ENCODE measurements around the gene KBTBD8. TPM values are rescaled to one million over a fixed set of nuclear protein-coding genes. Genes with fewer than 3 reads are reported as not detected.
A peak's percentile ranks its signal among the peaks of the same experiment; 100 is the strongest.

The KBTBD8 gene, protein sequence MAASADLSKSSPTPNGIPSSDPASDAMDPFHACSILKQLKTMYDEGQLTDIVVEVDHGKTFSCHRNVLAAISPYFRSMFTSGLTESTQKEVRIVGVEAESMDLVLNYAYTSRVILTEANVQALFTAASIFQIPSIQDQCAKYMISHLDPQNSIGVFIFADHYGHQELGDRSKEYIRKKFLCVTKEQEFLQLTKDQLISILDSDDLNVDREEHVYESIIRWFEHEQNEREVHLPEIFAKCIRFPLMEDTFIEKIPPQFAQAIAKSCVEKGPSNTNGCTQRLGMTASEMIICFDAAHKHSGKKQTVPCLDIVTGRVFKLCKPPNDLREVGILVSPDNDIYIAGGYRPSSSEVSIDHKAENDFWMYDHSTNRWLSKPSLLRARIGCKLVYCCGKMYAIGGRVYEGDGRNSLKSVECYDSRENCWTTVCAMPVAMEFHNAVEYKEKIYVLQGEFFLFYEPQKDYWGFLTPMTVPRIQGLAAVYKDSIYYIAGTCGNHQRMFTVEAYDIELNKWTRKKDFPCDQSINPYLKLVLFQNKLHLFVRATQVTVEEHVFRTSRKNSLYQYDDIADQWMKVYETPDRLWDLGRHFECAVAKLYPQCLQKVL
- 1 to 10 TPM in 1 of 4 donors, under 1 TPM in 3; 0.13 to 3.0 (median 0.65) TPM for total RNA-seq

DNA sequence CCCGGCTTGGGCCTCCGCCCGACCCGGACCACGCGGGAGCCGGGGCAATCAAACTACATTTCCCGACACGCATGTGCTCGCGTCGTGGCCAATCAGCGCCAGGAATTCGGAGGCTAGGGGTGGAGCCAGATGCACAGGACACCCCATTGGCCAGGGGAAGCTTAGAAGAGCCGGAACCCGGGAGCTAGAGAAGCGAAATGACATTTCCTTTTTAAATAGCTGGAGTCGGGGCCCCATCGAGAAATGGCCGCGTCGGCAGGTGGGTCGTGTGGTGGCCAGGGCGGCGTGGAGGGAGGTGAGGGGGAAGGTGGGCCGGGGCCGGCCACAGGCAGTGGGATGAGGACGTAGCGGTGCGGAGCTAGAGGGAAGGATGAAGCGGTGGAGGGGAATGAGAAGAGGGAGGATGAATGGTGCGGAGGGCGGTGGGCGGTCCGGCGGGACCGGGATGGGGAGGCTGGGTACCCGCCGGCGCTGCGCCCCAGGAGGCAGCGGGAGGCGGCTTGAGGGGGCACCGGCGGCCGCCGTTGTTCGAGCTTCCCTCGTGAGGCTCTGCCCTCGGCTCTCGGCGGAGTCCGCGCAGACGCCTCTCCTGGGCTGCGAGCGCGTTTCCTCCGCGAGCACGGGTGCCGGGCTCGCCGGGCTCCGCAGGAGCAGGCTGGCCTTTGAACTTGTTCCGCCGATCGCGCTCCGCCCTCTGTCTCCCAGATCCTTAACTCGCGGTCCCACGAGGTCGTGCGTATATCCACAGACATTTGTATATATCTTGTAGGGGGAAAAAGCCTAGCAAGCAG lies at the start of gene KBTBD8:
TSS of gene KBTBD8 (plus strand) at position 195 of the 791 bp plus-strand sequence. CDS start at position 244, 49 bp downstream.
- intact Hi-C loops (cut with DNase I; ENCODE audit: low total_unique reads): no loop called here
- peak within 1 kb of the TSS; percentile 88 for H3K4me3 ChIP-seq (ENCODE audit: low read depth, poor library complexity, severe bottlenecking)
- peak; percentile 98 to 99 for DNase-seq (ENCODE audit: low spot score in 2 of 2)
- TF ChIP-seq CTCF (IDR thresholded peaks at IDR 0.05): no peak
- no peak for TF ChIP-seq POLR2A (IDR thresholded peaks at IDR 0.05)
- 0 to 1% methylated on average over 73 to 75 of the region's 75 CpGs for WGBS, 2 donors

- intact Hi-C loops (cut with DNase I; ENCODE audit: low total_unique reads): no loop called here
- TF ChIP-seq POLR2A (IDR thresholded peaks at IDR 0.05) (no peak), CTCF (IDR thresholded peaks at IDR 0.05) (no peak)
- no peak overlapping the region for H3K4me3 ChIP-seq (ENCODE audit: low read depth, poor library complexity, severe bottlenecking)
- DNase-seq (ENCODE audit: low spot score in 2 of 2): no peak
- 87 to 94% methylated on average over 2 of the region's 2 CpGs for WGBS, 2 donors
These were observed 49.3 kb upstream of the KBTBD8 start for GRCh38 chr3:66948838-66949237.

GRCh38 chr3:66949898-66950297 lies 48.2 kb upstream of the KBTBD8 start:
- H3K4me3 ChIP-seq (ENCODE audit: low read depth, poor library complexity, severe bottlenecking): no peak overlapping the region
- no peak for DNase-seq (ENCODE audit: low spot score in 2 of 2)
- intact Hi-C loops (cut with DNase I; ENCODE audit: low total_unique reads): no loop called here
- 90 to 91% methylated on average over 3 of the region's 3 CpGs for WGBS, 2 donors
- TF ChIP-seq CTCF (IDR thresholded peaks at IDR 0.05): no peak
- TF ChIP-seq POLR2A (IDR thresholded peaks at IDR 0.05): no peak

GRCh38 chr3:66952357-66952756 lies 45.8 kb upstream of the KBTBD8 start:
- no peak for DNase-seq (ENCODE audit: low spot score in 2 of 2)
- no peak overlapping the region for H3K4me3 ChIP-seq (ENCODE audit: low read depth, poor library complexity, severe bottlenecking)
- TF ChIP-seq POLR2A (IDR thresholded peaks at IDR 0.05) (no peak), CTCF (IDR thresholded peaks at IDR 0.05) (no peak)
- WGBS, 2 donors: 74 to 83% methylated on average over 1 of the region's 1 CpG
- intact Hi-C loops (cut with DNase I; ENCODE audit: low total_unique reads): no loop called here

DNA sequence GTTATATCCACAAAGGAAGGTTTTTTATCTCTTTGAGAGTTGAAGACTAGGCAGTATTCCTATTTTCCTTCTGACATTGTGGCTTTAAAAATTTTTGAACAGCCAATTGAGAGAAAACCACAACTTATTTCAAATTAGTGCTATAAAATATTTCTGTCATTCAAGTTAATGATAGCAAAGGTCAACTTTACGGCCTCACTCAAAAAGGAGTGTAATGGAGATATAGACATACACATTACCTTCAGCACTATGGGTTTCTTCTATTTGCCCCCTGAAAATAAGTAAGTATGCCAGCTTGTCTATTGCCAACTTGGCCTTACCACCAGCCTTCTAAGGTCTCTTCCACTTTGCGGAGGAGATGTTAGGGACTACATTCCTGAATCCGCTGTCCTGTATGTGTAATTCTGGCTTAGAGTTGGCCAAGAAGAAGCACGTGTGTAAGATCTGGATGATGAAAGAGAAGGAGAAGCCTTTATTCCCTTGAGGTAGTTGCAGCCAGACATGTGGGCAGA lies 44.1 kb upstream of the KBTBD8 start:
- no peak for DNase-seq (ENCODE audit: low spot score in 2 of 2)
- TF ChIP-seq CTCF (IDR thresholded peaks at IDR 0.05) (no peak), POLR2A (IDR thresholded peaks at IDR 0.05) (no peak)
- H3K4me3 ChIP-seq (ENCODE audit: low read depth, poor library complexity, severe bottlenecking): no peak overlapping the region
- 84 to 92% methylated on average over 4 of the region's 4 CpGs for WGBS, 2 donors
- intact Hi-C loops (cut with DNase I; ENCODE audit: low total_unique reads): no loop called here

Measured in lower leg skin (tissue), 4 donors.